ENCODE results near the gene NKAIN4. TPM values are rescaled to one million over a fixed set of nuclear protein-coding genes. Genes with fewer than 3 reads are reported as not detected.

Gene NKAIN4
- total RNA-seq, 3 donors from 2014 or later, result not detected

GRCh38 chr20:63220696-63221399, 33.4 kb downstream of the NKAIN4 start:
- no peaks in the 10 kb centered on the region for H3K36me3 ChIP-seq
- no peaks in the 10 kb centered on the region for H3K4me1 ChIP-seq
- H3K4me3 ChIP-seq, result no peak overlapping the region
- intact Hi-C loops (cut with DNase I; ENCODE audit: low total_unique reads), result no loop called here
- DNase-seq (ENCODE audit: low spot score in 2 of 2), result no peak
- H3K9me3 ChIP-seq, result no peaks in the 10 kb centered on the region
- TF ChIP-seq POLR2AphosphoS5 (IDR thresholded peaks at IDR 0.05) (no peak), CTCF (IDR thresholded peaks at IDR 0.05) (no peak), POLR2A (IDR thresholded peaks at IDR 0.05) (no peak)
- no peaks in the 10 kb centered on the region for H3K27me3 ChIP-seq
- H3K27ac ChIP-seq, result no peak overlapping the region

- Histone ChIP-seq H3K27ac (no peak overlapping the region), H3K27me3 (no peaks in the 10 kb centered on the region), H3K4me1 (no peaks in the 10 kb centered on the region), H3K4me3 (no peak overlapping the region), H3K36me3 (no peaks in the 10 kb centered on the region), H3K9me3 (no peaks in the 10 kb centered on the region)
- DNase-seq (ENCODE audit: low spot score in 2 of 2), result no peak
- intact Hi-C loops (cut with DNase I; ENCODE audit: low total_unique reads), result no loop called here
- TF ChIP-seq POLR2AphosphoS5 (IDR thresholded peaks at IDR 0.05), result no peak
- no peak for TF ChIP-seq POLR2A (IDR thresholded peaks at IDR 0.05)
- TF ChIP-seq CTCF (IDR thresholded peaks at IDR 0.05), result no peak
Measured at GRCh38 chr20:63219866-63220521, 34.3 kb downstream of the NKAIN4 start.

GRCh38 chr20:63219447-63219821, 34.8 kb downstream of the NKAIN4 start:
- Histone ChIP-seq H3K36me3 (no peaks in the 10 kb centered on the region), H3K27ac (no peak overlapping the region), H3K4me1 (no peaks in the 10 kb centered on the region), H3K4me3 (no peak overlapping the region), H3K9me3 (no peaks in the 10 kb centered on the region), H3K27me3 (no peaks in the 10 kb centered on the region)
- no peak for DNase-seq (ENCODE audit: low spot score in 2 of 2)
- intact Hi-C loops (cut with DNase I; ENCODE audit: low total_unique reads), result no loop called here
- TF ChIP-seq POLR2A (IDR thresholded peaks at IDR 0.05) (no peak), CTCF (IDR thresholded peaks at IDR 0.05) (no peak), POLR2AphosphoS5 (IDR thresholded peaks at IDR 0.05) (no peak)

GRCh38 chr20:63218701-63219446, 35.4 kb downstream of the NKAIN4 start:
- H3K27me3 ChIP-seq, result no peaks in the 10 kb centered on the region
- no peaks in the 10 kb centered on the region for H3K4me1 ChIP-seq
- H3K4me3 ChIP-seq, result no peak overlapping the region
- no peaks in the 10 kb centered on the region for H3K36me3 ChIP-seq
- TF ChIP-seq POLR2AphosphoS5 (IDR thresholded peaks at IDR 0.05) (no peak), CTCF (IDR thresholded peaks at IDR 0.05) (no peak), POLR2A (IDR thresholded peaks at IDR 0.05) (no peak)
- intact Hi-C loops (cut with DNase I; ENCODE audit: low total_unique reads), result no loop called here
- no peak for DNase-seq (ENCODE audit: low spot score in 2 of 2)
- no peaks in the 10 kb centered on the region for H3K9me3 ChIP-seq
- no peak overlapping the region for H3K27ac ChIP-seq

- no peaks in the 10 kb centered on the region for H3K9me3 ChIP-seq
- no peak for DNase-seq (ENCODE audit: low spot score in 2 of 2)
- H3K27ac ChIP-seq, result no peak overlapping the region
- TF ChIP-seq CTCF (IDR thresholded peaks at IDR 0.05) (no peak), POLR2A (IDR thresholded peaks at IDR 0.05) (no peak), POLR2AphosphoS5 (IDR thresholded peaks at IDR 0.05) (no peak)
- H3K4me1 ChIP-seq, result no peaks in the 10 kb centered on the region
- intact Hi-C loops (cut with DNase I; ENCODE audit: low total_unique reads), result no loop called here
- no peaks in the 10 kb centered on the region for H3K36me3 ChIP-seq
- no peaks in the 10 kb centered on the region for H3K27me3 ChIP-seq
- H3K4me3 ChIP-seq, result no peak overlapping the region
Measured at GRCh38 chr20:63217706-63218105, 36.6 kb downstream of the NKAIN4 start.

Measured in breast epithelium (tissue), 4 donors.